HepG2 (cell line): ENCODE data around the gene NGEF. TPM values are rescaled to one million over a fixed set of nuclear protein-coding genes. Genes with fewer than 3 reads are reported as not detected.

Experiments used
- BORCS8-MEF2B ChIP-seq: sonication (generic); formaldehyde crosslinking; IDR thresholded peaks from 2 replicates; pipeline ENCODE4 v1.8.0; 2022; ENCODE audit warnings: mild to moderate bottlenecking, missing genetic modification reagents
- CSRNP1 ChIP-seq: sonication (generic); formaldehyde crosslinking; IDR thresholded peaks from 2 replicates; pipeline ENCODE4 v1.8.1; 2023; ENCODE audit warnings: mild to moderate bottlenecking, missing genetic modification reagents
- DRAP1 ChIP-seq: IDR thresholded peaks from 2 replicates; pipeline ENCODE4 v1.6.1; 2016; ENCODE audit warnings: missing genetic modification reagents, missing compliant biosample characterization
- FOXO1 ChIP-seq: sonication (generic); formaldehyde crosslinking; IDR thresholded peaks from 2 replicates; pipeline ENCODE4 v1.4.0; 2020; ENCODE audit warnings: missing genetic modification reagents
- HNF1A ChIP-seq, 2 experiments: sonication (generic) in 1 of 2; formaldehyde crosslinking in 1 of 2; IDR thresholded peaks; 2 replicates each; pipeline versions ENCODE4 v1.4.0 to v1.6.1; 2016 to 2020; ENCODE audit warnings: borderline replicate concordance in 1 of 2, low read depth in 1 of 2, mild to moderate bottlenecking in 1 of 2, missing genetic modification reagents in 1 of 2
- KDM4B ChIP-seq: sonication (generic); formaldehyde crosslinking; IDR thresholded peaks from 2 replicates; pipeline ENCODE4 v1.4.0; 2020; ENCODE audit warnings: missing genetic modification reagents
- KIAA2018 ChIP-seq: sonication (generic); formaldehyde crosslinking; IDR thresholded peaks from 2 replicates; pipeline ENCODE4 v1.5.0; 2020; ENCODE audit warnings: mild to moderate bottlenecking, missing genetic modification reagents, borderline replicate concordance
- RFXAP ChIP-seq: sonication (generic); formaldehyde crosslinking; IDR thresholded peaks from 2 replicates; pipeline ENCODE4 v1.4.0; 2020; ENCODE audit warnings: missing genetic modification reagents, borderline replicate concordance
- SKI ChIP-seq: fragments of 450-650 bp; IDR thresholded peaks from one replicate; pipeline ENCODE4 v1.6.1; 2018; ENCODE audit warnings: mild to moderate bottlenecking; ENCODE audit not compliant: partially characterized antibody
- STAT5B ChIP-seq: sonication (generic); formaldehyde crosslinking; IDR thresholded peaks from 2 replicates; pipeline ENCODE4 v1.4.0; 2020; ENCODE audit warnings: missing genetic modification reagents
- ZBTB21 ChIP-seq: sonication (generic); formaldehyde crosslinking; IDR thresholded peaks from 2 replicates; pipeline ENCODE4 v1.4.0; 2020; ENCODE audit warnings: missing genetic modification reagents
- ZNF891 ChIP-seq: sonication (generic); formaldehyde crosslinking; IDR thresholded peaks from 2 replicates; pipeline ENCODE4 v1.5.0; 2020; ENCODE audit warnings: mild to moderate bottlenecking, missing genetic modification reagents
- polyA plus RNA-seq, 8 experiments: library from polyadenylated mRNA; depleted of rRNA in 3 of 8; stranded (reverse) in 7 of 8; unstranded in 1 of 8; fragments of >200 nt; fragmentation: Illumina TruSeq in 4 of 8; extraction: Trizol in 4 of 8; gene quantifications; 2 replicates each; pipeline versions ENCODE4 v1.2.1 to v1.2.3, GENCODE V29; 2011 to 2016; ENCODE audit warnings: low read depth in 4 of 8, missing spikeins in 1 of 8, mixed read lengths in 1 of 8; ENCODE audit not compliant: insufficient read depth in 1 of 8
- total RNA-seq, 5 experiments: library from RNA; depleted of rRNA; stranded (reverse); fragments of >200 nt; fragmentation: Illumina TruSeq; extraction: Trizol; gene quantifications; 2 replicates each; pipeline ENCODE4 v1.2.3, GENCODE V29; 2016; ENCODE audit warnings: low read depth in 1 of 5
- TF ChIP-seq, protein P1 (sequence below): IDR thresholded peaks from 2 replicates; pipeline ENCODE4 v1.6.1; 2012; ENCODE audit warnings: low read depth, low read length, improper control_type of control experiment

Gene NGEF
- total and polyA plus RNA-seq, 2 of the 13 experiments (the other 11 are each of a cell fraction or from before 2014, with no cell fraction given), result 14.4 to 36.9 TPM

- TF ChIP-seq KIAA2018 (CRISPR knock-in tag) (no peak), ZBTB21 (peak; percentile 53; the same call in 1 of the 2 replicates), SKI (no peak), HNF1A (IDR thresholded peaks at IDR 0.05; ENCODE audit: low read depth) (peak; percentile 99), HNF1A (CRISPR knock-in tag; IDR thresholded peaks at IDR 0.05; ENCODE audit: borderline replicate concordance) (peak; percentile 99), RFXAP (CRISPR knock-in tag) (peak; percentile 96), FOXO1 (CRISPR knock-in tag) (peak; percentile 75), STAT5B (0 out of 2 replicates have a peak, but pooled peaks have one; percentile 26), ZNF891 (no peak), DRAP1 (CRISPR knock-in tag) (peak; percentile 87), KDM4B (CRISPR knock-in tag) (peak; percentile 92), BORCS8-MEF2B (CRISPR knock-in tag) (peak; percentile 85; the same call in 1 of the 2 replicates), CSRNP1 (CRISPR knock-in tag) (no peak)
- TF ChIP-seq, protein P1, sequence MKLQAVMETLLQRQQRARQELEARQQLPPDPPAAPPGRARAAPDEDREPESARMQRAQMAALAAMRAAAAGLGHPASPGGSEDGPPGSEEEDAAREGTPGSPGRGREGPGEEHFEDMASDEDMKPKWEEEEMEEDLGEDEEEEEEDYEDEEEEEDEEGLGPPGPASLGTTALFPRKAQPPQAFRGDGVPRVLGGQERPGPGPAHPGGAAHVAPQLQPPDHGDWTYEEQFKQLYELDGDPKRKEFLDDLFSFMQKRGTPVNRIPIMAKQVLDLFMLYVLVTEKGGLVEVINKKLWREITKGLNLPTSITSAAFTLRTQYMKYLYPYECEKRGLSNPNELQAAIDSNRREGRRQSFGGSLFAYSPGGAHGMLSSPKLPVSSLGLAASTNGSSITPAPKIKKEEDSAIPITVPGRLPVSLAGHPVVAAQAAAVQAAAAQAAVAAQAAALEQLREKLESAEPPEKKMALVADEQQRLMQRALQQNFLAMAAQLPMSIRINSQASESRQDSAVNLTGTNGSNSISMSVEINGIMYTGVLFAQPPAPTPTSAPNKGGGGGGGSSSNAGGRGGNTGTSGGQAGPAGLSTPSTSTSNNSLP, result peak; percentile 33; the same call in 1 of the 2 replicates
These were observed 155.9 kb downstream of the NGEF start (continued) for GRCh38 chr2:232857158-232857563.
